ENCODE measurements around the gene CLEC2L. TPM values are rescaled to one million over a fixed set of nuclear protein-coding genes. Genes with fewer than 3 reads are reported as not detected.

Gene CLEC2L
- total RNA-seq, 2 donors from 2014 or later = 3.0 TPM; not detected in 1

DNA sequence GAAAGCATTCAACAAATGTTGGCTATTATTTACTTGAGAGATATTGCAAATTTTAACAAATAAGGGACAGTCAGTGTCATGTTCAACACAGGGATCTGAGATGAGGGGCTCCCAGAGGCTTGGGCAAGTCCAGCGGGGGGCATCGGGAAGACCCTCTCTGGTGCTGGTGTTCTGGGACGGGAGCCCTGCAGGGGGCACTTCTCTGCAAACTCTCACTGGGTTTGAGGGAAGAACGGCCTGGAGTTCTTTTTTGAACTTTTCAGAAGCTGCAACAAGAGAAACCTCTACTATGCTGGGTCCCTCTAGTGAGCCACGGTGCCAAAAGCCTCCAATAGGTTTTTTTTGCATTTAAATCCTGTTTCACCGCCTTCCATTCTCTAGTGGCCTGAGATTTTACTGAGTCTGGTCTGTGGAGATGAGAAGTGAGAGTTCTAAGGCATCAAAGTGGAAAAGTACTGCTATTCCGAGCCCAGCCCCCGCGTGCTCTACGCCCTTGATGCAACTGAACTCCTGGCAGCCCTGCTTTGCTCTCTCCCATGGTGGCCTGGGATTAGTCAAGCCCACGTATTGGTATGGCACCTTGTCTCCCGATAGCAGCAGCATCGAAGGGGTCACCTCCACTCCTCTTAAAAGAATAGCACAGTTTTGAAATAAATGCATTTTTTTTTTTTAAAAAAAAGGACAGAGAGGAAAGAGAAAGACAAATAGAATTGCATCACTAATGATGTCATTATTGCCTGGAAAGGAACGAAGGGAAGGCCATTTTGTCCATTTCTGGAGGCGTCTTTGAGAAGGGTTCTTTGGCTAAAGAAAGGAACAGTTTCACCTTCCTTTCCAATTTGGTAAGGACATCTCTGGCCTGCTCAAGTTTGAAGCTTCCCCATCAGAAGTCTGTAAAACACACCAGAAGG is 43.5 kb downstream of the CLEC2L start:
- 89% methylated on average over 15 of the region's 15 CpGs for WGBS
- Histone ChIP-seq H3K9me3 (no peaks in the 10 kb centered on the region), H3K27me3 (replicated peaks; ENCODE audit: insufficient read depth) (no peaks in the 10 kb centered on the region), H3K27ac (no peak overlapping the region), H3K4me1 (replicated peaks) (no peaks in the 10 kb centered on the region), H3K36me3 (no peaks in the 10 kb centered on the region), H3K4me3 (no peak overlapping the region)
- no peak for TF ChIP-seq CTCF (IDR thresholded peaks at IDR 0.05)
- no peak for TF ChIP-seq POLR2A (IDR thresholded peaks at IDR 0.05)
- TF ChIP-seq POLR2AphosphoS5 (IDR thresholded peaks at IDR 0.05) = no peak
- intact Hi-C loops (cut with DNase I) = no loop called here
- no peak for DNase-seq (ENCODE audit: low spot score)

DNA sequence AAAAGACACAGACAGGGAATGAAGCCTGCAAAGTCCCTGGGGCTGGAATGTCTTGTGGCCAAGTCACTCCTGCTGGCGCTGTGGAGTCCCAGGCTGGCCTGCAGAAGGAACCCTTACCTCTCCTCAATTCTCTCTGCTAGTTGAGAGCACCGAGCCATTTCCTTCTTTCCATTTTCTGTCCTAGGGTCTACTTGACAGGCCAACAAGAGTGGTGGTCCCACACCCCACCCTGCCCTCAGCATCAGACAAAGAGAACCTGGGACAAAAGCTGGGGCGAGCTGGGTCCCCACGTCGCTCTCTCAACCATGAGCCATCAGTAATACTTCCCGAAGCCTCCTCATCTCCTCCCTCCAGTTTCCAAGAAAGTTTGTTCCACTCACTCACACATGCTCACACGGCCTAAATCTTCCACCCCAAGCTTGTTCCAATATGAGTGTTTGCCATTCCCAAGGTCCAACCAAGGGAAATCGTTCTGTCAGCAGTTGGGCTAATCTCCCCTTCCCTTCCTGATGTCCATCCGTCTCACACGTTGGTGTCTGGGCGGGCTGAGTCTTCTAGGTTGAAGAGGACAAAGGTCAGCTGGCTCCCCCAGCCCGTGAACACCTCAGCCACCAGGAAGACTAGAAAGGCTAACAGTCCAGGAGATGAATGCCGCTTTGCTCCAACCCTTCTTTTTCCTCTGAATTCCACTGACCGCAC is 44.3 kb downstream of the CLEC2L start:
- Histone ChIP-seq H3K36me3 (peaks cover 0 to under 1% of the 10 kb centered on the region in 2 donors), H3K27ac (no peak overlapping the region), H3K4me3 (no peak overlapping the region), H3K4me1 (replicated peaks) (no peaks in the 10 kb centered on the region), H3K9me3 (no peaks in the 10 kb centered on the region), H3K27me3 (replicated peaks; ENCODE audit: insufficient read depth) (no peaks in the 10 kb centered on the region)
- no peak for DNase-seq (ENCODE audit: low spot score)
- no peak for TF ChIP-seq POLR2AphosphoS5 (IDR thresholded peaks at IDR 0.05)
- no peak for TF ChIP-seq POLR2A (IDR thresholded peaks at IDR 0.05)
- TF ChIP-seq CTCF (IDR thresholded peaks at IDR 0.05) = no peak
- 92% methylated on average over 14 of the region's 14 CpGs for WGBS
- intact Hi-C loops (cut with DNase I) = no loop called here

DNA sequence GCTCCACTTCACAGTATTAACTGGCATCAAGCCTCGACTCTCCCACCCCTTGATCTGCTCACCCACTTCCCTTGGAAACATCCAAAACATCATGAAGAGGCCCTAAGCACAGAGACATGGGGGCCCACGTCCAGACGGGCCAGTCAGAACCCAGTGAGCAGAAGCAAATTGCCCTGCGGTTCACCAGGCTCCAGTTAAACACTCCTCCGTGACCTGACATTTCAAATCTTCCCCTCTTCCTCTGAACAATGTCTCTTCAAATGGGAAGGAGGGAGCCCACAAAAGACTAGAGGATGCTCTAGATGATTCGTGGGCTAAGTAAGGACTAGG is 44.8 kb downstream of the CLEC2L start:
- 87% methylated on average over 6 of the region's 6 CpGs for WGBS
- intact Hi-C loops (cut with DNase I) = no loop called here
- H3K9me3 ChIP-seq = no peaks in the 10 kb centered on the region
- no peaks in the 10 kb centered on the region for H3K4me1 ChIP-seq (replicated peaks)
- no peak overlapping the region for H3K4me3 ChIP-seq
- peaks cover 0 to 5% of the 10 kb centered on the region in 2 donors for H3K36me3 ChIP-seq
- TF ChIP-seq POLR2AphosphoS5 (IDR thresholded peaks at IDR 0.05) (no peak), CTCF (IDR thresholded peaks at IDR 0.05) (no peak), POLR2A (IDR thresholded peaks at IDR 0.05) (no peak)
- H3K27ac ChIP-seq = no peak overlapping the region
- no peak for DNase-seq (ENCODE audit: low spot score)
- no peaks in the 10 kb centered on the region for H3K27me3 ChIP-seq (replicated peaks; ENCODE audit: insufficient read depth)

GRCh38 chr7:139568813-139569490 is 45.5 kb downstream of the CLEC2L start:
- DNase-seq (ENCODE audit: low spot score) = no peak
- intact Hi-C loops (cut with DNase I) = no loop called here
- H3K4me3 ChIP-seq = no peak overlapping the region
- TF ChIP-seq POLR2AphosphoS5 (IDR thresholded peaks at IDR 0.05) (no peak), CTCF (IDR thresholded peaks at IDR 0.05) (no peak), POLR2A (IDR thresholded peaks at IDR 0.05) (no peak)
- no peaks in the 10 kb centered on the region for H3K27me3 ChIP-seq (replicated peaks; ENCODE audit: insufficient read depth)
- no peaks in the 10 kb centered on the region for H3K9me3 ChIP-seq
- H3K36me3 ChIP-seq = peaks cover 0 to 6% of the 10 kb centered on the region in 2 donors
- 92% methylated on average over 12 of the region's 12 CpGs for WGBS
- no peaks in the 10 kb centered on the region for H3K4me1 ChIP-seq (replicated peaks)
- H3K27ac ChIP-seq = no peak overlapping the region

Data from prostate gland (tissue), 2 donors.